ENCODE data around the gene VSTM2B.
A peak's percentile ranks its signal among the peaks of the same experiment; 100 is the strongest.
"Not testable (repeated sequence)": the region's sequence is repeated elsewhere in the genome, so short reads cannot be mapped to it uniquely, and the experiment has no call there.

VSTM2B gene

GRCh38 chr19:29545866-29546582 lies 20.2 kb downstream of the VSTM2B start:
- no peak for DNase-seq (ENCODE audit: low spot score)

- DNase-seq (ENCODE audit: low spot score): no peak
Measured at GRCh38 chr19:29546583-29547190, 20.9 kb downstream of the VSTM2B start.

GRCh38 chr19:29547361-29547960 lies 21.7 kb downstream of the VSTM2B start:
- no peak for DNase-seq (ENCODE audit: low spot score)

GRCh38 chr19:29547981-29548380 lies 22.2 kb downstream of the VSTM2B start:
- peak; percentile 65 for DNase-seq (ENCODE audit: low spot score)

GRCh38 chr19:29548483-29549085 lies 22.8 kb downstream of the VSTM2B start:
- DNase-seq (ENCODE audit: low spot score): no peak

- no peak for DNase-seq (ENCODE audit: low spot score)
Measured at GRCh38 chr19:29549105-29550070, 23.6 kb downstream of the VSTM2B start.

- no peak for DNase-seq (ENCODE audit: low spot score)
Measured at GRCh38 chr19:29550896-29551295, 25.1 kb downstream of the VSTM2B start.

GRCh38 chr19:29551774-29552173 lies 26.0 kb downstream of the VSTM2B start:
- no peak for DNase-seq (ENCODE audit: low spot score)

GRCh38 chr19:29552454-29553280 lies 26.9 kb downstream of the VSTM2B start:
- DNase-seq (ENCODE audit: low spot score): no peak

- no peak for DNase-seq (ENCODE audit: low spot score)
Measured at GRCh38 chr19:29554149-29554548, 28.4 kb downstream of the VSTM2B start.

GRCh38 chr19:29559110-29559509 lies 33.3 kb downstream of the VSTM2B start:
- not testable (repeated sequence) for DNase-seq (ENCODE audit: low spot score)

GRCh38 chr19:29559743-29560142 lies 33.9 kb downstream of the VSTM2B start:
- no peak for DNase-seq (ENCODE audit: low spot score)

GRCh38 chr19:29560313-29561075 lies 34.7 kb downstream of the VSTM2B start:
- no peak for DNase-seq (ENCODE audit: low spot score)

GRCh38 chr19:29561601-29562000 lies 35.8 kb downstream of the VSTM2B start:
- no peak for DNase-seq (ENCODE audit: low spot score)

- DNase-seq (ENCODE audit: low spot score): no peak
Measured at GRCh38 chr19:29562299-29563297, 36.8 kb downstream of the VSTM2B start.

GRCh38 chr19:29563486-29564101 lies 37.8 kb downstream of the VSTM2B start:
- no peak for DNase-seq (ENCODE audit: low spot score)

GRCh38 chr19:29564574-29565005 lies 38.8 kb downstream of the VSTM2B start:
- no peak for DNase-seq (ENCODE audit: low spot score)

GRCh38 chr19:29565171-29565570 lies 39.4 kb downstream of the VSTM2B start:
- DNase-seq (ENCODE audit: low spot score): no peak
